RWPE1 (cell line): ENCODE measurements around the gene POU2F1.
"Not testable (repeated sequence)": the region's sequence is repeated elsewhere in the genome, so short reads cannot be mapped to it uniquely, and the experiment has no call there.

Experiments
- CTCF ChIA-PET: fragments of 350-600 bp; sonication (Branson Sonifier 250); formaldehyde crosslinking; extraction: SDS; loops from one replicate; lab custom pipeline; 2021; lab: Yijun Ruan, JAX
- POLR2A ChIA-PET: fragments of 400-600 bp; formaldehyde crosslinking; extraction: SDS; loops from one replicate; lab custom pipeline; 2020; ENCODE audit warnings: antibody characterized with exemption; ENCODE audit not compliant: low non-redundant PET; lab: Yijun Ruan, JAX
- DNase-seq: peaks from one replicate; pipeline ENCODE4 v3.0.0; 2012; ENCODE audit warnings: low spot score
- H3K27ac ChIP-seq: fragments of 450-650 bp; 2 replicates; pipeline ENCODE4 v1.5.1; 2017
- CTCF ChIP-seq: fragments of 450-650 bp; conservative IDR thresholded peaks from 2 replicates; pipeline ENCODE4 v1.5.1; 2017; ENCODE audit warnings: low read depth, mild to moderate bottlenecking

The POU2F1 gene

GRCh38 chr1:167233373-167233772 lies 12.7 kb downstream of the POU2F1 start:
- no peak for DNase-seq
- no peak overlapping the region for H3K27ac ChIP-seq
- CTCF ChIA-PET, result interaction anchor here (0.6 to 1.0 kb wide), 5 partner anchors 13 to 325 kb away, joined by 3 to 5 read pairs (median 4); no protein-coding TSS in a partner anchor
- TF ChIP-seq CTCF, result no peak
- POLR2A ChIA-PET, result no interaction called here

GRCh38 chr1:167237000-167237399 lies 16.3 kb downstream of the POU2F1 start:
- CTCF ChIA-PET, result no interaction called here
- H3K27ac ChIP-seq, result no peak overlapping the region
- no peak for TF ChIP-seq CTCF
- no peak for DNase-seq
- POLR2A ChIA-PET, result no interaction called here

GRCh38 chr1:167238713-167239112 lies 18.0 kb downstream of the POU2F1 start:
- CTCF ChIA-PET, result no interaction called here
- POLR2A ChIA-PET, result no interaction called here
- no peak for DNase-seq
- no peak for TF ChIP-seq CTCF
- H3K27ac ChIP-seq, result no peak overlapping the region

GRCh38 chr1:167239257-167239656 lies 18.6 kb downstream of the POU2F1 start:
- TF ChIP-seq CTCF, result no peak
- ChIA-PET POLR2A (no interaction called here), CTCF (no interaction called here)
- H3K27ac ChIP-seq, result no peak overlapping the region
- DNase-seq, result no peak

GRCh38 chr1:167244244-167244643 lies 23.6 kb downstream of the POU2F1 start:
- no peak for TF ChIP-seq CTCF
- ChIA-PET POLR2A (no interaction called here), CTCF (interaction anchor here (0.6 to 0.7 kb wide), 3 partner anchors 51 to 1539 kb away, joined by 3 read pairs; no protein-coding TSS in a partner anchor)
- H3K27ac ChIP-seq, result no peak overlapping the region
- DNase-seq, result no peak

- H3K27ac ChIP-seq, CTCF ChIA-PET, DNase-seq: not testable (repeated sequence)
- POLR2A ChIA-PET, result interaction anchor here (0.7 kb wide), 1 partner anchor 13 kb away, joined by 7 read pairs; no protein-coding TSS in a partner anchor
These were observed 24.5 kb downstream of the POU2F1 start for GRCh38 chr1:167245168-167245567.

GRCh38 chr1:167246971-167247370 lies 26.3 kb downstream of the POU2F1 start:
- DNase-seq, result no peak
- TF ChIP-seq CTCF, result no peak
- H3K27ac ChIP-seq, result no peak overlapping the region
- POLR2A ChIA-PET, result no interaction called here
- CTCF ChIA-PET, result interaction anchor here (0.5 to 0.7 kb wide), 3 partner anchors 14 to 150 kb away, joined by 3 read pairs; no protein-coding TSS in a partner anchor
